Erythroblast (primary cell): ENCODE measurements around the gene MMP21.

ENCODE experiments used
- DNase-seq, 2 experiments: peaks; one replicate each; lab custom pipeline; 2025; lab: John Stamatoyannopoulos, UW
- GATA1 ChIP-seq: IDR thresholded peaks from 2 replicates; pipeline ENCODE4 v1.6.1; 2011; ENCODE audit warnings: low read depth, mild to moderate bottlenecking, control low read depth, low read length, moderate library complexity
- POLR2A ChIP-seq: IDR thresholded peaks from 2 replicates; pipeline ENCODE4 v1.6.1; 2011; ENCODE audit warnings: mild to moderate bottlenecking, low read length

Gene MMP21

GRCh38 chr10:125775491-125776106, at the start of gene MMP21:
Gene MMP21, minus strand, starts transcription at chr10:125775821. Its CDS starts 0 bp downstream, at chr10:125775821.
- no peak for TF ChIP-seq GATA1
- TF ChIP-seq POLR2A: no peak
- DNase-seq: no peak

- DNase-seq: peak in 1 of 2 experiments; percentile 34
Observed at GRCh38 chr10:125824736-125825135, 49.1 kb upstream of the MMP21 start.

GRCh38 chr10:125823663-125824251, 48.1 kb upstream of the MMP21 start:
- DNase-seq: peak; percentile 43 to 65

More at GRCh38 chr10:125824736-125825135, 49.1 kb upstream of the MMP21 start:
- no peak for TF ChIP-seq POLR2A
- TF ChIP-seq GATA1: no peak

GRCh38 chr10:125822878-125823662, 47.4 kb upstream of the MMP21 start, which contains the start of the genes BCCIP and UROS:
Gene BCCIP, plus strand, starts transcription at chr10:125823546. Its CDS starts 12 bp downstream, at chr10:125823558.
Gene UROS, minus strand, starts transcription at chr10:125823258. Its CDS starts 6,759 bp downstream, at chr10:125816499.
- peak; percentile 95 to 99 for DNase-seq
- TF ChIP-seq GATA1: no peak
- peak; percentile 84 for TF ChIP-seq POLR2A

More at GRCh38 chr10:125823663-125824251, 48.1 kb upstream of the MMP21 start:
- TF ChIP-seq GATA1 (no peak), POLR2A (no peak)

GRCh38 chr10:125820701-125821100, 45.1 kb upstream of the MMP21 start:
- TF ChIP-seq POLR2A: no peak
- DNase-seq: peak; percentile 48 to 53

GRCh38 chr10:125817337-125817946, 41.8 kb upstream of the MMP21 start:
- DNase-seq: peak; percentile 56 to 68
- TF ChIP-seq POLR2A (no peak), GATA1 (no peak)

- peak; percentile 91 to 98 for DNase-seq
- TF ChIP-seq POLR2A (peak; percentile 91), GATA1 (peak; percentile 75)
Observed at GRCh38 chr10:125816548-125816947, 40.9 kb upstream of the MMP21 start.

GRCh38 chr10:125815764-125816163, 40.1 kb upstream of the MMP21 start:
- TF ChIP-seq POLR2A: no peak
- no peak for TF ChIP-seq GATA1
- peak; percentile 81 to 85 for DNase-seq

GRCh38 chr10:125812128-125812750, 36.6 kb upstream of the MMP21 start:
- DNase-seq: peak; percentile 14 to 37

GRCh38 chr10:125811251-125811650, 35.6 kb upstream of the MMP21 start:
- DNase-seq: no peak
- no peak for TF ChIP-seq GATA1
- TF ChIP-seq POLR2A: no peak

More at GRCh38 chr10:125812128-125812750, 36.6 kb upstream of the MMP21 start:
- TF ChIP-seq POLR2A (no peak), GATA1 (no peak)

- TF ChIP-seq POLR2A: no peak
- TF ChIP-seq GATA1: no peak
- DNase-seq: no peak
Observed at GRCh38 chr10:125808047-125808446, 32.4 kb upstream of the MMP21 start.

GRCh38 chr10:125802739-125803138, 27.1 kb upstream of the MMP21 start:
- TF ChIP-seq POLR2A (no peak), GATA1 (no peak)
- DNase-seq: no peak

GRCh38 chr10:125802131-125802530, 26.5 kb upstream of the MMP21 start:
- TF ChIP-seq GATA1 (no peak), POLR2A (no peak)
- no peak for DNase-seq
